Left ventricle myocardium superior (tissue), 1 donor: ENCODE results near the gene BORCS6. TPM values are rescaled to one million over a fixed set of nuclear protein-coding genes. Genes with fewer than 3 reads are reported as not detected.

ENCODE experiments used
- ATAC-seq: fragments of 200-7000 bp; cut with Tn5 transposase; one replicate; pipeline ENCODE4 v1.9.1; 2020; ENCODE audit warnings: mild to moderate bottlenecking, moderate library complexity
- DNase-seq: peaks from one replicate; pipeline ENCODE4 v3.0.0-alpha.2; 2020
- intact Hi-C: fragments of 100-400 bp; cut with micrococcal nuclease; formaldehyde crosslinking; loops from one replicate; pipeline ENCODE4 v1.11.0; 2022
- total RNA-seq: library from RNA; stranded (reverse); fragmentation: NEBNext Ultra II Directional; extraction: Animal tissue kit (Norgen Biotek cat#: 25700); gene quantifications from one replicate; pipeline ENCODE4 v1.2.1, GENCODE V29; 2021
- donor health status: DM: no; HTN: yes; CAD: no; lungs with severe emphysema.

Gene BORCS6
- total RNA-seq, 1 donor from 2014 or later, result 9.4 TPM

DNA sequence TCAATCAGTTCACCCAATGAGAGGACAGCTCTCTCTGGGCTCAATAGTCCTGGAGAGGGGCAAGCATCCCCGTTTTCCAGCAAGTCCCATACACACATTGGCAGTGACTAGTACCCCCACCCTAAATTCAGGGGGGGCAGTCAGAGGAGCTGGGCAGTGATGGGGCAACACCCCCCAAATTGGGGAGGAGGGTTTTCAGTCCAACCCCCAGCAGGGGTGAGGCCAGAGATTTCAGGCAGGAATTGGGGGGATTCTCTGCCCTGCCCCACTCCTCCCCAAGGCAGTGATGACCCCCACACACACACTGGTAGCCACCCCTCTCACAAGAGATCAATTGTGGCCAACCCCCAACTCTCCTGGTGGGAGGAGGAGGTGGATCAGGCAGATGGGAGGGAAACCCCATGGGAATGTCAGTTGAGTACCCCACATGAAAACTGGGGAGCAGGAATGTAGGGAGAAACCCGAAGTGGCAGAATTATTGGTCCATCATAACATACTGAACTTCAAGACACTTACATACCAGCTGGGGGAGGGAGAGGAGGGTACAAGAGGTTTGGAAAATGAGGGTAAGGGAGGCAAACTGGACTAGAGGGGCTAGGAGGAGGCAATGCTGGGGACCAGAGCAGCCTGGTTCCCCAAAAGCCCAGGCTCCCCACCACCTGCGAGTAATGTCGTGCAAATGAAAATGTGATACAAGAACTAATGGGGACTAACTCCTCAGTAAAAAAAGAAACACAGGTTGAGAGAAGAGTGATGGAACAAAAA, 30.3 kb downstream of the BORCS6 start:
- DNase-seq (peak; percentile 13), ATAC-seq (no peak)
- intact Hi-C loops, result no loop called here

DNA sequence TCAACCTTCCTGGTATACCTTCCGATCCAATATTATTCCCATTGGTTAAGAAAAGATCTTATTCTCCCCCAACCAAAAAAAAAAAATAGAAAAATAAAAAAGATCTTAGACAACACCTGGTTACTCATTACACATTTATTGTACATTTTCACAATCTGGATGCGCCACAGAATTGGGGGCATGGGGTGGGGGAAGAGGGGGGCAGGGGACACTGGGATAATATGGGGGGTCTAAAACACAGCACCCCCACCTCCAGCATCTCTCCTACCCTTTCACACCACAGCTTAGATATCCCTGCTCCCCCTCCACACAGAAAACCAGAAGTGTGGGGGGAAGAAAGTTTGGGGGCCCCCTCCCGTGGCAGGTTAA, 31.0 kb downstream of the BORCS6 start:
- no peak for DNase-seq

DNA sequence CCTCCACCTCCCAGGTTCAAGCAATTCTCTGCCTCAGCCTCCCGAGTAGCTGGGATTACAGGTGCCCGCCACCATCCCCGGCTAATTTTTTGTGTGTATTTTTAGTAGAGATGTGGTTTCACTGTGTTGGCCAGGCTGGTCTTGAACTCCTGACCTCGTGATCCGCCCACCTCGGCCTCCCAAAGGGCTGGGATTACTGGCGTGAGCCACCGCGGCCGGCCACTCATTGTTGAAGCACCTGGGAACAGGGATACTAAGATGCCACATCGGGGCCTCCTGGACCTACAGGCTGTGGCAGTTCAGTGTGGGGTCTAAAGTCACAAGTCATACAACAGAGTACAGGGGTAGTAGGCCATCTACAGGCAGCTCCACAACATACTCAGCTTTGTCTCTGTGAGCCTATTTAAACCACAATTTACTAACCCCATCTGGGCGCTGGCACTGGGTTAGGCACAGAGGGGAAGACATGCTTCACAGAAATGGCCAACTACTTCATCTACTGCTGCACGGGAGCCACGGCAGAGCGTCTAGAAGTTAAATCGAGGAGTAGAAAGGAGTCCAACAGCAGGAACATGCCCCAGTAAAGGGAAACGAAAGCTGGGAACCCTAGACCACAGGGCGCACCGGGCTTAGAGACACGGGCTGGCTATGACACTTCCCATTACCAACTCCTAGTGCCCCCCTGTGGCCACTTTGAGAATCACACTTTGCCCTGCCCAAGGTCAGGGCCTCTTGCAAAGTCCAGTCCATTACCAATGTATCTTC, 31.5 kb downstream of the BORCS6 start:
- ATAC-seq (peak; percentile 5), DNase-seq (peak; percentile 94)
- intact Hi-C loops, result no loop called here

More for the DNA sequence above, 31.0 kb downstream of the BORCS6 start:
- intact Hi-C loops, result no loop called here
- no peak for ATAC-seq

DNA sequence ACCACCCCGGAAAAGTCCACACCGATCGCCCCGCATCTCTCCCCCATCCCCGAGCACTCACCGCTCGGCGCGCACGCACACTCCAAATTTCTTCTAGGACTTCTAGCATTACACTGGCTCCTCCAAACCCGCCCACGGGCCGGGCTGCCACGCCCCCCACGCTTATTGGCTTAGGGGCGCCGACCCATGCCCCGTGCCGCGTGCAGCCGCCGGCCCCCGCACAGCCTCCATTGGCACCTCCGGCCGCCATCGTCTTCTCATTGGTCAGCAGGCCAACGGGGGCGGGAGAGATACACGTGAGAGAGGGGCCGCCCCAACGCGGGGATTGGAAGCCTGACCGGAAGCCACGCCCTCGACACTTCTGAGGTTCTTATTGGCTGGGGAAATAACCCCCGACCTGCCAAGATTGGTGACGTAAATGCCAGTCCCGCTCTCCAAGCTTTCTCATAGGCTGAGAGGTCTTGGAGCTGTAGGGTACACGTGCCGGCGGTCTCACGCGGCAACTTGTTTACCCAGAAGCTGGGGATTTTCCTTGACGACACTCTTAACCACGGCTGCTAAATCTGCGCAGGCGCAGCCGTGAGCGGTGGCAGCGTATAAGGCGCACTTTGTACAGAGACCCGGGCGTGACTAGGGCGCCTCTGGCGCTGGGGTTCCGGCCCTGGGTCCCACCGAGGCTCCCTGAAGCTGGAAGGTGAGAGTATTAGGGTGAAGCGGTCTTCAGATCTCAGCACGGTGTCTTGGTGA, 33.6 kb downstream of the BORCS6 start:
- DNase-seq (peak; percentile 100), ATAC-seq (peak; percentile 62)
- intact Hi-C loops, result no loop called here

DNA sequence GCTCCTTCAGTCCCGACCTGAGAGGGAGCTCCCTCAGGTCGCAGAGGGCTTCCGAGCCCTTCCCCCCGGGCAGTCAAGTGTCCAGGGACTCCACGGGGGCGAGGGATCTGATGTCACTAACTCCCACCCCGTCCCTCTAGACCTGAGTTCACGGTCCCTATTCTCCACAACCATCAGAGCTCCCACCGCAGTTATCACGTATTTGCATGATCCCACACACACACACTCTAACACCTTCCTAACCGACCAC, 34.1 kb downstream of the BORCS6 start:
- DNase-seq (peak; percentile 54), ATAC-seq (no peak)
- intact Hi-C loops, result no loop called here

DNA sequence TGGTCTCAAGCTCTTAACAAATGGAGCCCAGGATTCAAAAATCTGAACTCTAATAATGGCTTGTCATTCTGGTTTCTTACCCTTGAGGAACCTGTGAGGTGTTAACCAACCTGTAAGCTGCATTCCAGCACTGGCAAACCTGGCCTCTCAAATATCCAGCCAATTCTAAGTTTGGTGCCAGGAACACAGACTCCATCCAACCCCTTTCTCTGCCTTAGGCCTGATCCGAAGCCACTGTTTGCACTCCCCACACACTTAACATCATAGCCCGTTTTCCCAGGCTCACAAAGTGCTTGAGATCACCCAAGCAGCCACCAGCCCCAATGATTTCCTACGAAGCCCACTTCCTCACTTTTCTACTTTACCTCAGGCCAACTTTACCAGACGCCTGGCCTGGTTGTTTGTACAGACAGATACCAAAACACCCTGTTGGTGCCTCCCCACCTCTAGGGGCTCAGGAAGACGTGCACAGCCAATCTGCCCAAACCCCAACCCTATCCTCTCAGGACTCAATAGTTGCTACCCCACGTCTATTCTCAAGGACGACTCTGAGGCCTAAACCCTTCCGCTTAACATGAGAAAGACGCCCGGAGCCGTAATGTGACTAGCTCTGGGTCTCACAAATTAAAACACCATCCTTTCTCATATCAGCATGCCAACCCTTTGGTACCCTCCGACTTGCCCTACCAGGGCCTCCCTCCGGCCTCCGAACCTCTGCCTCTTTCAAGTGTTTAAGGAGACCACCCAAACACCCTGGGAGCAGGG, 34.6 kb downstream of the BORCS6 start:
- ATAC-seq, result no peak
- no peak for DNase-seq
- intact Hi-C loops, result no loop called here

DNA sequence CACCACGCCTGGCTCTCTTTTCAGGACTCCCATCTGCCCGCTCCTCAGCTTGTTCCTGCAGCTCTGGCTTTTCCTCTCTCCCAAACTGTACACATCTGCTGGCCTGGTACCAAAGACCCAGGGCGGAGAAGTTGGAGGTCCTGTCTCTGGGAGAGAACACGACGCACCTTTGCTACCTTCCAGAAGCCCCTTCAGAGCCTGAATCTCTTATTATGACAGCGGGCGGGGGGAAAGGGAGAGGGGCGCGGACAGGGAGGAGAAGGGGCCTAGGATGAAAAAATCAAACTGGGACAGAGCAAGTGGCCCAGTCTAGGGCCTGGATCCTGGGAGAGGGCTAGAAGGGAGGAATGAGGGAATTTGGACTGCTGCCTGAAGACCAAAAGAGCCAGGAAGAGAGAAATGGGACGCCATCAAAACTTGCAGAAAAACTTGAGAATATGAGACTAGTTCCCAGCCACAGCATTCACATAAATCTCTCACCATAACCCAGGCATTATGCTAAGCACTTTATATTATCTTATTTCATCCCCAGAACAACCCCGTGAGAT, 35.3 kb downstream of the BORCS6 start:
- DNase-seq (no peak), ATAC-seq (no peak)
- intact Hi-C loops, result no loop called here

DNA sequence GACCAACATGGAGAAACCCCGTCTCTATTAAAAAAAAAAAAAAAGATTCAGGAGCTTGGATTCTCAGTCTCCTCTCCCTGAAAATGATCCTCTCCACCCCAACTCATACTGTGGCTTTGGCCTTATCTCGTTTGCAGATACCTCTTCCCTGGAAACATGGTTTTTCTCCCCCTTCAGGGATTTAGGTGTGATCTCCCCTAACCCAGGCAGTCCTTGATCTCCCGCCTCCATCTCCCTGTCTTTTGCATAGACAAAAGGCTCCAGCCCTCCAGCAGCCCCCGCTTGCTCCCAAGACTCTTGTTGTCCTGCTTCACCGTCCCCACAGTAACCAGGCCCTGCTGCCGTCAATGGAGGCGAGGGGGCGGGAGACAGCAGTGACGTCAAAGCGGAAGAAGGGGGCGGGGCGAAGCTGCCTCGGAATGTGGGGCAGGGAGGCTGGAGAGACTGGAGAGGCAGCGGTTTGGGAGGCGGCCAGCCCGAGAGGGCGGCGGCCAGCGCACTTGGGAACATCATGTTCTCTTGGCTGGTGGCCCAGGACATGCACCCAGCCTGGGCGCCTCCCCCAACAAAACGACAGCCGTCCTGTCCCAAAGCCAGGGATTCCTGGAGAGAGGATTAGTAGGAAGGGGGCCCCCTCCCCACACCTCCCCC, 35.9 kb downstream of the BORCS6 start:
- DNase-seq (peak; percentile 100), ATAC-seq (peak; percentile 55)
- intact Hi-C loops, result no loop called here

DNA sequence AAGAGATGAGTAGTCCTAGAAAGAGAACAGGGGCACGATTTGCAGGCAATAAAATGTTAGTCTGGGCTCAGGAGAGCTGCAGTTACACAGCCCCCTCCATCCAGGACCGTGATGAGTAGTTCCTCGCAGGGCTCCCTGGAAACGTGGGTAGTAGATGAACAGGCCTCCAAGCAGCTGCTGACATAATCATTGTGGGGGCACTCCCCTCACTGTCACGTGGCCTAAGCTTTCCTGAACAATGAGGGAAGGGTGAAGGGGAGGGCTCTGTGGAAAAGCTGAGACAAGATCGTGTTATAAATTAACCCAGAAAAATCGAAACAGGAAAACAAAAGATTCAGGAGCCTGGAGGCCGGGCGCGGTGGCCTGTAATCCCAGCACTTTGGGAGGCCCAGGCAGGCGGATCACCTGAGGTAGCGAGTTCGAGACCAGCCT, 36.4 kb downstream of the BORCS6 start:
- ATAC-seq, result peak; percentile 5
- intact Hi-C loops, result no loop called here
- DNase-seq, result peak; percentile 73

DNA sequence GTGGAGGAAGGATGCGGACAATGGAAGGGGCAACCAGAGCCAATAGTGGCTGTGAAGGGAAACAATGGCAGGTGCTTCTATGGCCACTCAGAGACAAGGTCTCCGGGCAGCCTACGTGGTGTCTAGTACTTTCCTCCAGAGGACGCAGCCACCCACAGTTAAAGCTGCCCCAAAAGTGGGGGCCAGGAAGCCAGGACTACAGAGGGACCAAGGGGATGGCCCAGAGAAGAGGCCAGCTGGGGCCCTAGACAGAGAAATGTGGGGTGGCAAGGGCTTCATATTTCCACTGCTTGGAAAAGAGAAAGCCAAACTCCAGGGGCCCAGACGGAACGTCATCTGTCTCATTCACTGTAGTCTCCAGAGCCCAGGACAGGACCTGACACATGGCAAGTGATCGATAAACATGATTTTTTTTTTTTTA, 36.9 kb downstream of the BORCS6 start:
- intact Hi-C loops, result no loop called here
- peak; percentile 38 for DNase-seq
- ATAC-seq, result no peak

DNA sequence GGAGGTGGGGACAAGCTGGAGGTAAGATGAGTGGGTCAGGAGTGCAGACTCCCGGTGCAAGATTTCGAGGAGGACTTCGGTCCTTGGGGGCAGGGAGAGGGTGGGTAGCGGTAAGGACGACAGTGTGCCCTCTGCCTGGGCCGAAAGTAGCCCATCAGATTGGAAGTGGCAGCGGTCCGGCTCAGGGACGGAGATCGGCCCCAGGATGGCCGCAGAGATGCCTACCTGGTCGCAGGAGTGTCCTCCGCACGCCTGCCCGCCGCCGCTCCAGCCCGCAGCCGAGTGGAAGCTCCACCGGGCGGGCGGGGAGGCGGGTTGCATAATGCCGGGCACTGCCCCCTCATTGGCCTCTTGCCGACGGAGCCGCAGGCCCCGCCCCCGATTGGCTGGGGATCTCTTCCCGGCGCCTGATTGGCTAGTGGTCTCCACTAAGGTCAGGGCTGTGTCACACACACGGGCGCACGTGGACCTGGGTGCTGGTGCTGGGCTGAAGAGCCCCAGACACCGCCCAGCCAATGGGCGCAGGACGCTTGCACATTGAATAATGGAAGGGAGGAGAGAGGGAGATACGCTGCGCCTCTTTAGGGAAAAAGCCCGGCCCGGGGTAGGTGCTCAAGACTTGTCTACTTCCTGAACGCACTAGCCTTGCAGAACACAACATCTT, 37.7 kb downstream of the BORCS6 start, which contains the start of gene PER1:
PER1 (minus strand) TSS at position 293 of the 664 bp plus-strand sequence. CDS start 1,698 bp downstream, outside the sequence.
- peak; percentile 58 for ATAC-seq
- DNase-seq, result peak; percentile 99
- intact Hi-C loops, result no loop called here

DNA sequence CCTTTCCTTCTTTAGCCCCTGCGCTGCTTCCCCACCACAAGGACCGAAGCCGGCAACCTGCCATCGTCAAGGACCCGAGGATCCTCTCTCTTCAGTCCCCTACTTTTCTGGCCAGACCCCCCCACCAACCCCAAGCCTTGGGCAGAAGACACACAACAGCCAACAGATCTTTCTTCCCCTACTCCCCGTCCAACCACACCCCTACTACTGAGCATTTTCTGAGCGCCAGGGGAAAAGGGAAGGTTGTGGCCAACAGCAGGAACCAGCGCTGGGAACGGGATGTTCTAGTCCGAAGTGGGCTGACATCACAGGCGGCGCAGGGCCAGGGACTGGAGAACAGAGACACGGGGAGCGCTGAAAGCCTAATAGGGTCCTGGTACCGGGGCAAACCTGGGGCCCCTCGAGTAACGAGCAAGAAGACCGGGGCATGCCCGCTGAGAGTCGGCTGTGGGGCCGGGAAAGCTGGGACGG, 38.3 kb downstream of the BORCS6 start:
- intact Hi-C loops, result no loop called here
- peak; percentile 44 for ATAC-seq
- DNase-seq, result peak; percentile 97

DNA sequence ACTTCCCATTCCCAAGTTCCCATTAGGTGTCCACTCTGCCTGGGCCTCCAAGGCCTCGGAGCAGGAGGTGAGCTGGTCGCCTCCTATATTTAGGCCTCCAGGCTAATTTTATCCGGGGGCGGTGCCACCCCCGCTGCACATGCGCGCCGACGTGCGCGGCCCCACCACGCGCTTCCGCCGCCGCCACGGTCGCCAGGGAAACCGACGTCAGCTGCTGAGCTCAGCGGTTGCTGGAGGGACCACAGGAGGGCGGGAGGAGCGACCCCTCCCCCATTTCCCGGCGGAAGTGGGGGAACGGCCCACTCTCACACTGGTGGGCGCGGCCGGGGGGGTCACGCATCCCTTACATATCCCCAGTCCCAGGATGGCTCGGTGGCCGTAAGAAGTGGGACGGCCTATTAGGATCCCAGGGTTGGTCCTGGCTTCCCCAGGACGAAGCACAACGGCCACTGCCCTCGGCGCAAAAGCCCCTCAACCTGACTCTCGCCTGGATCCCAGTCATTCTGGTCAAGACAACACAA, 38.8 kb downstream of the BORCS6 start:
- intact Hi-C loops, result no loop called here
- DNase-seq (peak; percentile 96), ATAC-seq (peak; percentile 51)

DNA sequence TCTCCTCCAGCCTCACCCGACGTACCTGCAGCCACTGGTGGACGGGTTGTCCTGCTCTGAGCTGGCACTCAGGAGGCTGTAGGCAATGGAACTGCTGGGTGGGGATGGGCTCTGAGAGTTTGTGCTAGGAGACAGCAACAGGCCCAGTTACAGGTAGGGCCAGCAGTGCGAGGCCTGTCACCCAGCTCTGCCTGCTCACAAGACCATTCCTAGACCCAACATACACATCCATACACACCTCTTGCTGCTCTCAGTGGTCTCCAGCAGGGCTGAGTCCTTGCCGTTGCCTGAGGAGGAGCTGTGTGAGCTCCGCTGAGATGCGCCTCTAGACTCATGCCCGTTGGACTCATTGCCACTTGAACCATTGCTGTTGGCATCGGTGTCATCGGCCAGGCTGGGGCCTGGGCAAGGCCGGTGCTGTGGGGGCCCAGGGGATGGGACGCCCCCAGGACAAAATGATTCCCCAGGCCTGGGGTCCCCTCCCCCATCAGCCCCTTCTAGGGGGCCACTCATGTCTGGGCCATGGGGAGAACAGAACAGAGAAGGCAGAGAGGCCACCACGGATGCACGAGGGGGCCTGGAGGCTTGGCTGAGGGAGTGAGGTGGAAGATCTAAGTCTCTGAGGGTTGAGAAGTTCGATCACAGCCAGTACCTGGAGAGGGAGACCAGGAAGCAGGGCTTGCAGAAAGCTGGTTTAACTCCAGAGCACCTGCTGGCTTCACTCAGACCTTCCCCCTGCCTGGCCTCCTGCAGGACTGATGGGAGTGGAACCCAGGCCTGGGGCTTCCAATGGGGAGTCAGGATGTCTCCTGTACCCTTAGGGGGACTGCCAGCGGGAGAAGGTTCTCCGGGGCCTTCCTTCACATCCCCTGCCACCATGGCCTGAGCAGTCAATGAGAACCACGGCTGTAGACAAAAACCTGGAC, 39.5 kb downstream of the BORCS6 start:
- ATAC-seq (no peak), DNase-seq (no peak)
- intact Hi-C loops, result no loop called here

DNA sequence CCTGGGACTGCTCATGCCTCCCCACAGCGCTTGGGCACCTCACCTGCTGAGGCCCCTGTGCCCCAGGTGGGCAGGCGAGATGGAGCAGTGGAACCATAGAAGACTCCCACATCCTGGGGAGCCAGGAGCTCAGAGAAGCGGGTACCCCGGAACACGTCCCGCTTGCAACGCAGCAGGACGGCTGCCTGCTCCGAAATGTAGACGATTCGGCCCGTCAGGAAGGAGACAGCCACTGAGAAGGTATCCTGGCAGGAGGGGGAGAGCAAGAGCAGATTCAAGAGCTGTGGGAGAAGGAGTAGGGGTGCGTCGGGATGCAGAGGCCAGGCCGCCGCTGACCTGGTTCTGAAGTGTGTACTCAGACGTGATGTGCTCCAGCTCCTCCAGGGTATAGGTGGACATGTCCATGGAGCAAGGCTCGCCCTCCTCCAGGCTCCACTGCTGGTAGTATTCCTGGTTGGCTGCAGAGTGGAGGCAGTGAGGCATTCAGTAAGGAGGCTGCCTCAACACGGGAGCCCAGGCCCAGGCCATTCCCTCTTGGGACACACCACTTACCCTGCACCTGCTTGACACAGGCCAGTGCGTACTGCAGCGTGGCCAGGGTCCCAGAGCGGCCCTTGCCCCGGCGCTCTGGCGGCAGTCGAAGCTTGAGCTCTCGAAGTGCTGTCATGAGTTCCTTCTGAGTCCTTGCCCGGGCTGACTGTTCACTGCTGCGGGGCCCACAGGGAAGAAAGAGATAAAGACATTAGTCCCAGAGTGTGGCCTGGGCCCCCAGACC, 40.4 kb downstream of the BORCS6 start:
- intact Hi-C loops, result no loop called here
- DNase-seq, result no peak
- no peak for ATAC-seq

DNA sequence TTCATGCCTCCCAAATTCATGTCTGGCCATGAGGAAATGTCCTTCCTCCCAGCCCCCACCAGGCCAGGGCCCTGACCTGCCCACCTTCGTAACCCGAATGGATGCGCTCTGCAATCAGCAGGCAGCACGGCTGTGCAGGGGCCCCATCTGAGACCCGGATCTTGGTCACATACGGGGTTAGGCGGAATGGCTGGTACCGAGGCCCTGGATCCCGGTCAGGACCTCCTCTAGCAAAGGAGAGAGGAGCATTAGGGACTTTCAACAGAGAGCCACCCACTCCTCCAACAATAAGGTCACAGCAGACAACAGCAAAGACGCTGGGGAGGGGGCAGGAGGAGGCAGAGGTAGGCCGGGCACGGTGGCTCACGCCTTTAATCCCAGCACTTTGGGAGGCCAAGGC, 41.4 kb downstream of the BORCS6 start:
- no peak for DNase-seq
- ATAC-seq, result no peak
- intact Hi-C loops, result no loop called here
